Erythroblast (primary cell): Measurements from ENCODE around the gene HSD17B8.

ENCODE experiments used
- DNase-seq, 2 experiments: peaks; one replicate each; lab custom pipeline; 2025; lab: John Stamatoyannopoulos, UW
- GATA1 ChIP-seq: IDR thresholded peaks from 2 replicates; pipeline ENCODE4 v1.6.1; 2011; ENCODE audit warnings: low read depth, mild to moderate bottlenecking, control low read depth, low read length, moderate library complexity
- POLR2A ChIP-seq: IDR thresholded peaks from 2 replicates; pipeline ENCODE4 v1.6.1; 2011; ENCODE audit warnings: mild to moderate bottlenecking, low read length

HSD17B8 gene

DNA sequence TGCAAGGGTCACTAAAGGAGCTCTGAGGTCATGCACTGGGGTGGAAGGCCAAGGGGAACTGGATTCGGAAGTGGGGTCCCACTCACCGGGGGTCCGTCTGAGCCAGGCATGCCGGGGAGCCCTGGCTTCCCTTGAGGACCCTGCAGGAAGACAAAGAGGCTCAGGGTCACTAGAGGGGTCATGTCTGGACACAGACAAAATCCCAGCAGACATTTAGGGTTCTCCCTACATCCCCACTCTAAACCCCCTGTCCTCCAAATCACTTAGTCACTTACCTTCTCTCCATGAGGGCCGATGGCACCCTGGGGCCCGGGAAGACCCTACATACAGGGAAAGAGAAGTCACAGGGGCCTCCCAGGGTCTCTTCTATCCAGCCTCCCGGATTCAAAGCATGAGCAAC, 27.5 kb upstream of the HSD17B8 start:
- TF ChIP-seq POLR2A (no peak), GATA1 (no peak)

DNA sequence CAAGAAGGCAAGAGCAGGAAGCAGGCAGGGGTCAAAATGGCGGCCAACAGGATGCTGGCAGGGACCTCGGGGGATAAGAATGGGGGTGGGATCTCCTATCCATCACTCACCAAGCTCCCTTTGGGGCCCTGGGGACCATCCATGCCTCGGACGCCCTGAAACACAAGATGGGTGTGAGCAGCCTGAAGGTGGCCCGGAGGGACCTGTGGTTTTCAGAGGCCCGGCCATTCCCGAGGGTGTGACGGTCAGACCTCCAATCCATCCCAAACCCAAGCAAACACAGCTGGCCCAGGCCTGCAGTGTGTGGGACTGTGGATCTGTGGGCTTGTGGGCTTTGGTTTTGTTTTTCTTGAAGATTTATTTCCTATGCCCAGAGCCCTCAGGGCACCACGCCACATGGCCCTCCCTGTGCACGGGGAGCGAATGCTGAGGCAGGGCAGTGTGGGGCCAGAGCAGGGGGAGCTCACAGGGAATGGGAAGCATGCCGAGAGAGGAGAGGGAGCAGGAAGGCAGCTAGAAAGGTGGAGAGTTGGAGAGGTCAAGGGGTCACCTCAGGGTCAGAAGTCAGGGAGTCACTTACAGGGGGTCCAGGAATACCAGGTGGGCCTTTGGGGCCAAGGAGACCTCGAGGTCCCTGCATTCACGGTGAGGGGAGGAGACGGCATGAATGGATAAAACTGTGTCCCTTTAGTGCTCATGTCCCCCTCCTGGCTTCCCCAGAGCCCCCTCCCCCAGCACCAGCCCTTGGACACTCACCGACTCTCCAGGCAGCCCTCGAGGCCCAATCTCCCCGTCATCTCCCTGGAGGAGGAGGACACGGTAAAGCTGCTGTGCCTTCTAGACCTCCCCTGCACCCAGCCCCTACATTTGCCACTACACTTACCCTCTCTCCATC, 26.7 kb upstream of the HSD17B8 start:
- TF ChIP-seq POLR2A: no peak
- no peak for TF ChIP-seq GATA1
- DNase-seq: no peak

More for the DNA sequence above, 27.5 kb upstream of the HSD17B8 start:
- no peak for DNase-seq

DNA sequence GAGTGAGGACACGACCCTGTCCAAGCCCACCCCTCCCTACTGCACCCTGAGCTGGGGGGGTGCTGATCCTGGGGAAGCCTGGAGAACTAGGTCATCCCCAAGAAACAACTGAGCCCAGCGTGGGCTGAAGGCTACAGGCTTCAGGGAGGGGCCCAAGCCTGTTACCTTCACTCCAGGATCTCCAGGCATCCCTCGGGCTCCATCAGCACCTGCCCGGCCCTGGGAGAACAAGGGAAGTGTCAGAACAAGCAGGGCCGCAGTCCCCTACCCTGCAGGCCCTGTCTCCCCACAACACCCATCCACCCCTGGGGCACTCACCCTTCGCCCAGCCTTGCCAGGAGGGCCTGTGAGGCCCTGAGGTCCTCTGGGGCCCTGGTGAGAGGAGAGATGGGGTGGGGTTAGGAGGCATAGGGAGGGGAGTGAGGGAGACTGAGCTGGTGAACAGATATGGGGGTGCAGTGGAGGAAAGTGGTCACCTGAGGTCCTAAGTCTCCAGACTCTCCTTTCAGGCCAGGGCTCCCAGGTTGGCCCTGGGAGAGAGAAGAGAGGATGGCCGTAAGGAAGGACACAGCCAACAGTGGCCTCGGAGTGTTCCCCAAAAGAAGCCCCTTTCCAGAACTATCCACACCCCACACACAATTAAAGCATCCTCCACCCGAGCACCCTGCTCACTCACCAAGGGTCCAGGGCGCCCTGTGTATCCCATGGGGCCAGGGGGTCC, 25.5 kb upstream of the HSD17B8 start:
- no peak for TF ChIP-seq GATA1
- TF ChIP-seq POLR2A: no peak
- no peak for DNase-seq

DNA sequence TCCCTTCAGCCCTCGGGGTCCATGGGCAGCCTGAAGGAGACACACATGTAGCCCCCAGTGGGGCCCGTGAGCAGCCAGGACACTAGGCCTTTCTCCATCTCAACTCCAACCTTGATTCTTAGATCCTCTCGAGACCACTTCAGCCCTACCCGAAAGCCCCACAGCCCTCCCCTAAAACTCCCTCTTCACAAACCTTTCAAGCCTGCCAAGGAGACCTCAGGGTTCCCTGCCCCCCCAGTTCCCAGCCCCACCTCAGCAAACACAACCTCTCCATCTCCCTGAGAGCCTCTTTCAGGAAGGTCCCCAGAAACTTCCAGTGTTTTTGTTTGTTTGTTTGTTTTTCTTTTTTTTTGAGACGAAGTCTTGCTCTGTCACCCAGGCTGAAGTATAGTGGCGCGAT, 23.3 kb upstream of the HSD17B8 start:
- DNase-seq: no peak
- TF ChIP-seq POLR2A (no peak), GATA1 (no peak)

DNA sequence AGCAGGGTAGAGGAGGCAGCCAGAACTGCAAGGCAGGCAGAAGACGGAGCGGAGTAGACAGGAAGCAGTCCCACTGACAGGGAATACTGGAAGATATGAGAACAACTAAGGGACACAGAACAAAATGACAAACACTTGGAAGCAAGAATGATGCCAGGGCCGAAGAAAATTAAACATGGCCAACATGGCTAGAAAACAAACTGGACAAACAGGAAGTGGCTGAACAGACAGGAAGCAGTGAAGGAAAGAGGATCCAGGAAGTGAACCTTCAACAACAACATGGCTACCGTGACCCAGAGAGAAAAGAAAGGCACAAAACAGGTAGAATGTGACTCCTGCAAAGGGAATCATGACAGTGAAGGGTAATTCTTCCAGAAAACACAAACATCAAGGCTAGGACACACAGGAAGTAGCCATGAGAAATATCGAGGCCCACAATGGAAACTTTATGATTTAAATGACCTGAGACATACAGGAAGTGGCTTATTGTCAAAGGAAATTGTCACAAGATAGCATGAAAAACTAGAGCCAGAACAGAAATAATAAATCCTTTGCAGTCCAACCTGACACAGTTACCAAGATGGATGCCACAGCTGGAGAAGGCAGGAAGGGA, 21.3 kb upstream of the HSD17B8 start:
- TF ChIP-seq GATA1 (no peak), POLR2A (no peak)

DNA sequence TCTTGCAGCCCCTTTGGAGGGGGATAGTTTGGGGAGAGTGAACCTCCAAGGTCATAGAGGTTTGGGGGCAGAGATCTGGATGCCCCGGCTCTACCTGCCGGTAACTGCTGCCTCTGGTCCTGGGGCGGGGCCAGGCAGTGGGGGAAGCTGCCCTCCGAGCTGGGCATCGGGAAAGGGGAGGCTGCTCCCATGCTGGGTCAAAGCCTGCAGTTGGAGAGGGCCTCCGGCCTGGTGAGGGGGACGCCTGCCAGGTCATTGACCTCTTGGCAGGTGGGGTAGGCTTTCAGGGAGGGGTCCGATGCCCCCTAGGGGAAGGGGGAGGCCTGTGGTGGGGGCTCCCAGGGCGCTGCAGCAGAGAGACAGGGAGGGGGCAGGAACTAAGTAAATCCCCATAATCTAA, 19.3 kb upstream of the HSD17B8 start:
- DNase-seq: no peak
- TF ChIP-seq POLR2A: no peak
- no peak for TF ChIP-seq GATA1

More for the DNA sequence above, 21.3 kb upstream of the HSD17B8 start:
- DNase-seq: no peak

DNA sequence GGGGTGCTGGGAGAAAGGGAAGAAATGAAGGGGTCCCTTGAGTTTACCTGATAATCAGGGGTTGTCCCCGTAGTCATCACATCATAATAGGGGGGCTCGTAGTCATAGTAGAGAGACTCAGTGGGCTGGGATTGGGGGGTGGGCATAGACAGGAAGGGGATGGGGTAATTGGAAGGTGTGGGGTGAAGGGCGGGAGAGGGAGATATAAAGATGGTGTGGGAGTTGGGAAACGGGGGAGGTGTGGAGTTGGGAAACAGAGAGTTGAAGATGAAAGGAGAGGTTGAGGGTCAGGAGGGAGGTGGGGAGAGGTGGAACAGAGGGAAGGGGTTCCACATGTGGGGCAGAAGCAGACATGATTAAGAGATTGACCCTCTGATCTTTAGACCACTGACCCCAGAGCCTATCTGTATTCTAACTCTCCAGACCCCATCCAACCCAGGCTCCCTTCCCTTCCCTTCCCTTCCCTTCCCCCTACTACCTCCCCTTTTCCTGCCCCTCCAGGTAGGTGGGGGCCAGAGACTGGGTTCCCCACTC, 18.7 kb upstream of the HSD17B8 start:
- TF ChIP-seq POLR2A: no peak
- TF ChIP-seq GATA1: no peak
- DNase-seq: no peak

DNA sequence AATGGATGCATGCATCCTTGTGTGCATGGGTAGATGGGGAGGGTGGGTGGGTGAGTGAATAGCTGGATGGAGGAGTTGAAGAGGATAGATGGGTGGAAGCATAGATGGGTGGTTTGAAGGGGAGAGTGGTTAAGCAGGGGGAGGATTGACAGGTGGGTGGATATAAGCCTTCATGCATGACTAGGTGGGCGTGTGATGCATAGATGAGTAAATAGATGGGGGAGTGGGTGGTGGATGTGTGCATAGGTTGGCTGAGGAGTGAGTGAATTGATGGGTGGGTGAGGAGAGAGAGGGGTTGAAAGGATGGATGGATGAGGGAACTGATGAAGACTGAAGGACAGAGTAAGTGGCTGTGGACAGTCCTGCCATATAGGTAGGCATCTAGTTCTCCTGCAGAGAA, 16.6 kb upstream of the HSD17B8 start:
- no peak for TF ChIP-seq GATA1
- TF ChIP-seq POLR2A: no peak
- DNase-seq: no peak

DNA sequence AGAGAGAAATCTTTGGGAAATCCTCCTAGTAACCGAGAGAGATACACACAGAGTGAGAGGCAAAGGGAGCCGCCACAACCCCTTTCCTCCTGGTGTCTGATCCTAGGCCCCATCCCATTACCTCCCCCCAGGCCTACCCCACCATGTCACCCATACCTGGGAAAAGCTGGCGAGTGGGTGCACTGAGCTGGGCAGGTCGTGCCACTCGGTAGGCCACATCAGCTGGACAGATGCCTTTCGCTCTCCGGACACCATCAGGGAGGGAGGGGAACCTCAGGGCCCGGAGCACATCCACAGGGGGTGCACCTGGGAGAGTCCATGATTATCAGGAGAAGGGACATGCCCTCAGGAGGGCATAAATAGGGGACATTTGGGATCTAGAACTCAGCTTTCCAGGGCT, 15.3 kb upstream of the HSD17B8 start:
- no peak for DNase-seq
- TF ChIP-seq POLR2A (no peak), GATA1 (no peak)

DNA sequence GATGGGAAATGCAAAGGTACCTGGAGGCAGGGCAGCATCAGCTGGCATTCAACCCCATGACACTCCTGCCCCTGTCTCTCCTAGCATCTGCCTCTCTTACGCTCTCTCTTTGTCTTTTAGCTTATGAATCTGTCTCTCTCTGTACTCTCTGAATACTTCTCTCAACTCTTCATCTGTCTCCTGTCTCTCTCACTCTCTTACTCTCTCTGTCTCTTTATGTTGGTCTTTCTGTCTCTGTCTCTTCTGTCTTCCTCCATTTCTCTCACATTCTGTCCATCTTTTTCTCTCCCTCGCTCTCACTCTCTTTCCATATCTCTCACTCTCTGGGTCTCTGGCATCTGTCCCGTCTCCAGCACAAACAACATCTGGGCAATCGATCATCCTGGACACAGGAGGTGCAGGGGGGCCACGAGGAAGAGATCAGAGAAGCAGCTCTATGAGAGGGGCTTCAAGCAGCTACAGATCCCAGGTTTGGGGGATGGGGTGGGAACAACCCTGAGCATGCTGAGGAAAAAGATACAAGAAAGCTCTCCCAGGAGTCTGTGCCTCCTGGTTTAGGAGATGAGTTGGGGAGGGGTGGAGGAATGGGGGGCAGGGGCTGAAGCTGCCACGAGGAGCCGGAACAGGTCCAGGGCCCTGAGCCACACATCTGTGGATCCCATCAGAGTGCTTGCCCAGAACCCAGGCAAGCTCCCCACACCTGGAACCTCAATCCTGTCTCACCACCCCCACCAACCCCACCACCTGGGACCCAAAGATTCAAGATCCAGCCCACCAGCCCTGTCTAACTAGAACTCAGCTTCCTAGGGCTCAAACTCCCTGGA, 14.6 kb upstream of the HSD17B8 start:
- TF ChIP-seq GATA1 (no peak), POLR2A (no peak)

DNA sequence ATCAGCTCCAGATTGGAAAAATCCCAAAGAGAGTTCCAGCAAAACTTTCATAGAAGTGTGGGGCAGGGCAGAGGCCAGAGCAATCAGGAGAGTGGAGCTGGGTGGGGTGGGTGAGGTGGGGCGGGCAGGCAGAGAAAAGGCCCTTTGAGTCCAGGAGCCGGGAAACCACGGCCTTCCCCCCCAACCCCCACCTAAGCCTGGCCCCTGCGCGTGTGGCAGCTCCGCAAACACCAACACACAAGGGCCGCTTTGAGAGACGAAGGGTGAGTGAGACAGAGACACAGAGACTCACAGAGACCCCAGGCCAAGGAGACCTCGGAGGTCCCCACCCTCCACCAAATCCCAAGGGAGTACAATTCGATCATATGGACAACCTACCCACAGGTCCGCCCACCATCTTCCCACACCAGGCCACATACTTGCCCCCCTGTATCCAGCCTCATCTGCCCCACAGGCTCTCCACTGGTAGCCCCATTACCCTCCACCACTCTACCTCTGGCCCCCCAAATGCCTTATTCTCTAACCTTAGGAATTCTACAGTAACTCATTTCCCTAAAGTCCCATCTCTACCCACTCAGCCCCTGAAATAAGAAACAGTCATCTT, 13.8 kb upstream of the HSD17B8 start:
- no peak for DNase-seq
- TF ChIP-seq POLR2A (no peak), GATA1 (no peak)

More for the DNA sequence above, 14.6 kb upstream of the HSD17B8 start:
- DNase-seq: no peak

DNA sequence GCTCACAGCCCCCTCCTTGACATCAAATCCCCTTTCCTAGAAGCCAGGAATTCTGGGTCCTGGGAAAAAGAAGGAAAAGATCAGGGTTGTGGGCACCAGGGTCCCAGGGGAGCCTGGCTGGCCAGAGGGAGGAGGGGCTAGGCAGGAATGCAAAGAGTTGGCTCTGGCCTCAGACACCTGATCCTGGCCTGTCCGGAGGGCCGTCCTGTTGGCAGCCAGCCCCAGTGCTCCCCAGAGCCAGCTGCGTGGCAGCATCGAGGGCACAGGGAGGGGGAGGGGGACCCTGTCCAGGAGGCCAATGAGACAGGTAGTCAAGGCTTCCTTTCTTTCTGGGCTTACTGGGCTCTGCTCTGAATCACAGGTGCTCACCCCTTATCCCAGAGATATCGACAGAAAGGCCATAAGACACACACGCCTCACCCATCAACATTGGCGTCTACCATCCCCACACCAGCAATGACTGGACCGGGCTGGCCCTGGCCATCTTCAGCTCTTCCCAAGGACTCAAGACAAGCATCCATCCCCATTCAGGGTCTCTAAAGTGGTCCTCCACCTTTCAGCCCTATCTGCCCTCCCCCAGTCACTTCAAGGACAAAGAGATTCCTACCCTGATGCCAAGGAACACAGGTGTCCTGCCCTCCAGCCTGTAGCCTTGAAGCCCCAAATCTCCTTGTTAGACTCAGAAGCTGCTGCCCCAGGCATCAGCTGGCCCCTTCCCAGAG, 12.9 kb upstream of the HSD17B8 start:
- no peak for TF ChIP-seq GATA1
- TF ChIP-seq POLR2A: no peak
- DNase-seq: no peak
